Measurements from ENCODE around the gene ZNF611.
"Not testable (repeated sequence)": the region's sequence is repeated elsewhere in the genome, so short reads cannot be mapped to it uniquely, and the experiment has no call there.

Gene ZNF611

DNA sequence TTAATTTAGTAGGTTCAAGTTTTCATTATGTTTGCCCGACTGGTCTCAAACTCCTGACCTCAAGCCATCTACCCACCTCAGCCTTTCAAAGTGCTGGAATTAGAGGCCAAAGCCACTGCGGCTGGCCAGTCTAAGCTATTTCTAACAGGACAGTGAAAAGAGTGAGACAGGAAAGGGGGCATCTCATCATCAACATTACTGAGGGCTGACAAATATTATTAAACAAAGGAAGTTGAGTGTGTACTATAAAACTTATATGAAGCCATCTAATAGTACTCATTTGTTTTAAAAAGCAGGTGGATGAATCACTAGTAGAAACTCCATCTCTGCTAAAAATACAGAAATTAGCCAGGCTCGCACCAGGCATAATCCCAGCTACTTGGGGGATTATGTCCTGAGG is 24.3 kb downstream of the ZNF611 start:
- FAIRE-seq (no peak), DNase-seq (ENCODE audit: insufficient read length) (no peak)
- no peak for TF ChIP-seq POLR2AphosphoS5 (IDR thresholded peaks at IDR 0.05; ENCODE audit: low read depth, low read length)
- no peak for TF ChIP-seq TAF1 (IDR thresholded peaks at IDR 0.05; ENCODE audit: borderline replicate concordance, low read depth, low read length)
- TF ChIP-seq POLR2A (IDR thresholded peaks at IDR 0.05; ENCODE audit: low read depth, low read length), result no peak

DNA sequence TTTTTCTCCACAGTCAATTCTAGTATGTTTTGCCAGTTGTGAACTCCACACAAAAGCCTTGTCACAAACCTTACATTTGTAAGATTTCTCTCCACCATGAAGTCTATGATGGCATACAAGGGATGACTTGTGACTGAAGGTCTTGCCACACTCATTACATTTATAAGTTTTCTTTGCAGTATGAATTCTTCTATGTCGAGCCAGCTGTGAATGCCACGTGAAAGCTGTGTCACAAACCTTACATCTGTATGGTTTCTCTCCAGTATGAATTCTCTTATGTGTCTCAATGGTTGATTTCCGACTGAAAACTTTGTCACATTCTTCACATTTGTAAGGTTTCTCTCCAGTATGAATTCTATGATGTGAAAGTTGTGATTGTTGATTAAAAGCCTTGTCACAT is 29.2 kb downstream of the ZNF611 start:
- FAIRE-seq; DNase-seq (ENCODE audit: insufficient read length): not testable (repeated sequence)

DNA sequence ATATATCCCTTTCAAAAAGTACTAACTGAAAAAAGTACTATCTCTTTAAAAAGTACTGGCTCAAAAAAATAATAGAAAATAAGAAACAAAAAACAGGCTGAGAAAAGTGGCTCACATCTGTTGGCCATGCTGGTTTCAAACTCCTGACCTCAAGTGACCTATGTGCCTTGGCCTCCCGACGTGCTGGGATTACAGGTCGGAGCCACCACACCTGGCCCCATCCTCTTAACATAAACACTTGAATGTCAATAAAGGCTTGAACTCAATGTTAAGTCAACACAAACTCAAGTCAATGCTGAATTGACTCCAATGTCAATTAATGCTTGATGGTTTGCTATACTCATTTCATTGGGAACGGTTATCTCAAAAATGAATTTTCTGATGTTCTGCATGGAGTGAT is 30.9 kb downstream of the ZNF611 start:
- no peak for FAIRE-seq

DNA sequence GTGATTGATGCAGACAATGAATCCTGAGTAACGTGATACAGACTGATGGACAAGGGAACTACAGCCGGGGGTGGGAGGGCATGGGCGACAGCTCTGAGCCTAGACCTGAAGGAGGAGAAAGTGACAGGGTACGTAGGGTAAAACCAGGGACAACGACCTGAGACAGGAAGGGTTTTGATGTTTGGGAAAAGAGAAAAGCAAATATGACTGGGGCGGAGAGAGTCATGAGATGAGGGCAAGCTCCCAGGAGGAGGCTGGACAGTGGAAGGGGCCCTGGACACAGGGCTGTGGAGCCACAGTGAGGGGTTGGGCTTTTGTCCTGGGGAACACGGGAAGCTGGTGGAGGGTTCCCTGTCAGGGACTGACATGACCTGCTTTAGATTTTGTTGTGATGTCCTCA is 34.2 kb downstream of the ZNF611 start:
- DNase-seq (ENCODE audit: insufficient read length) (no peak), FAIRE-seq (no peak)
- no peak for TF ChIP-seq POLR2AphosphoS5 (IDR thresholded peaks at IDR 0.05; ENCODE audit: low read depth, low read length)
- no peak for TF ChIP-seq POLR2A (IDR thresholded peaks at IDR 0.05; ENCODE audit: low read depth, low read length)

More for the DNA sequence above, 30.9 kb downstream of the ZNF611 start:
- TF ChIP-seq TAF1 (IDR thresholded peaks at IDR 0.05; ENCODE audit: borderline replicate concordance, low read depth, low read length), result no peak
- TF ChIP-seq POLR2A (IDR thresholded peaks at IDR 0.05; ENCODE audit: low read depth, low read length), result no peak
- TF ChIP-seq POLR2AphosphoS5 (IDR thresholded peaks at IDR 0.05; ENCODE audit: low read depth, low read length), result no peak
- DNase-seq (ENCODE audit: insufficient read length), result no peak

DNA sequence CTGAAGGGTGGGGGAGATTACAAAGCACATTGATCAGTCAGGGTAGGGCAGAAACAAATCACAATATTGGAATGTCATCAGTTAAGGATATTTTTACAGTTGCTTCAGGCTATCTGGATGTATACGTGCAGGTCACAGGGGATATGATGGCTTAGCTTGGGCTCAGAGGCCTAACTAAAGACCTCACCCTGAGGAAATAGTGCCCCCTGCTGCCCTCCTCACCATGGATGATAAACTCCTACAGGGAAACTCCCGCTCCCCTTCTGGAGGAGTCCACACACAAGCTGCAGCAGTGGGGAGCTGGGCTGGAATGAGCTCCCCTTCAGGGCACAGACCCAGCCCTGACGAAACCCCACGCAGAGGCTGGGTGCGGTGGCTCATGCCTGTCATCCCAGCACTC is 35.3 kb downstream of the ZNF611 start:
- not testable (repeated sequence) for FAIRE-seq; DNase-seq (ENCODE audit: insufficient read length)

DNA sequence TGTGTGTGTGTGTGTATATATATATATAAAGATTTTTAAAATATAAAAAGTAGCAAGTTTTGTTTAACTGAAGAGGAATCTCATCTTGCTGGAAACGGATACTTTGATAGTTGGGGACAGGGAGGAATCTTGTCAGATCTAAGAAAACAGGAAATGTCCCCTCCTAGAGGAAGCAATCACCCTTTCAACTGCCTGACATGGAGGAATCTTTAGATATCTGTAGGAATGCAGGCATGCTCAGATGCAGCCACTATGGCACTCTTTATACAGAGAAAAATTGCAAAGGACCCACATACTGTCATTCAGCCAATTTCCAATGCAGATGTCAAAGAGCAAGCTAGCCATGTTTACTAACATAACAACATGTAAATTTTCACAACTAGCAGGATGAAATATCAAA is 38.8 kb downstream of the ZNF611 start:
- DNase-seq (ENCODE audit: insufficient read length) (no peak), FAIRE-seq (no peak)
- TF ChIP-seq POLR2A (IDR thresholded peaks at IDR 0.05; ENCODE audit: low read depth, low read length) (no peak), TAF1 (IDR thresholded peaks at IDR 0.05; ENCODE audit: borderline replicate concordance, low read depth, low read length) (no peak), POLR2AphosphoS5 (IDR thresholded peaks at IDR 0.05; ENCODE audit: low read depth, low read length) (no peak)

DNA sequence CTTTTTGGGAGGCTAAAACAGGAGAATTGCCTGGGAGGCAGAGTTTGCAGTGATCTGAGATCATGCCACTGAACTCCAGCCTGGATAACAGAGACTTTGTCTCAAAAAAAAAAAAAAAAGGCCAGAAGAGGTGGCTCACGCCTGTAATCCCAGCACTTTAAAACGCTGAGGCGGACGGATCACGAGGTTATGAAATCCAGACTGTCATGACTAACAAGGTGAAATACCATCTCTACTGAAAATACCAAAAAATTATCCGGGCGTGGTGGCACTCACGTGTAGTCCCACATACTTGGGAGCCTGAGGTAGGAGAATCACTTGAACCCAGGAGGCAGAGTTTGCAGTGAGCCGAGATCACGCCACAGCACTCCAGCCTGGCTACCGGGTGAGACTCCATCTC is 39.9 kb downstream of the ZNF611 start:
- DNase-seq (ENCODE audit: insufficient read length), result no peak
- no peak for FAIRE-seq
- TF ChIP-seq POLR2AphosphoS5 (IDR thresholded peaks at IDR 0.05; ENCODE audit: low read depth, low read length) (no peak), POLR2A (IDR thresholded peaks at IDR 0.05; ENCODE audit: low read depth, low read length) (no peak), TAF1 (IDR thresholded peaks at IDR 0.05; ENCODE audit: borderline replicate concordance, low read depth, low read length) (no peak)

DNA sequence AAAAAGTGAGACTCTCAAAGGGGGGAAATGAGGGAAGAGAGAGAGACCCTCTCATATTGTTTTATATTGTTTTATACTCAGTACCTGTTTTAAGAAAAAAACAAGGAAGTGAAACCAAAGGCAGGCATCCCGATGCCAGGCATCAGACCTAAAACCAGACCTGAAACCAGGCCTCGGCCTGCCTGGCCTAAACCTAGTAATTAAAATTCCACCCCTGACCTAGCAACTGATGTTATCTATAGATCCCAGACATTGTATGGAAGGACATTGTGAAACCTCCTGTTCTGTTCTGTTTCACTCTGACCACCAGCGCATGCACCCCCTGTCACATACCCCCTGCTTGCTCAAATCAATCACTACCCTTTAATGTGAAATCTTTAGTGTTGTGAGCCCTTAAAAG is 40.6 kb downstream of the ZNF611 start:
- FAIRE-seq; DNase-seq (ENCODE audit: insufficient read length): not testable (repeated sequence)

DNA sequence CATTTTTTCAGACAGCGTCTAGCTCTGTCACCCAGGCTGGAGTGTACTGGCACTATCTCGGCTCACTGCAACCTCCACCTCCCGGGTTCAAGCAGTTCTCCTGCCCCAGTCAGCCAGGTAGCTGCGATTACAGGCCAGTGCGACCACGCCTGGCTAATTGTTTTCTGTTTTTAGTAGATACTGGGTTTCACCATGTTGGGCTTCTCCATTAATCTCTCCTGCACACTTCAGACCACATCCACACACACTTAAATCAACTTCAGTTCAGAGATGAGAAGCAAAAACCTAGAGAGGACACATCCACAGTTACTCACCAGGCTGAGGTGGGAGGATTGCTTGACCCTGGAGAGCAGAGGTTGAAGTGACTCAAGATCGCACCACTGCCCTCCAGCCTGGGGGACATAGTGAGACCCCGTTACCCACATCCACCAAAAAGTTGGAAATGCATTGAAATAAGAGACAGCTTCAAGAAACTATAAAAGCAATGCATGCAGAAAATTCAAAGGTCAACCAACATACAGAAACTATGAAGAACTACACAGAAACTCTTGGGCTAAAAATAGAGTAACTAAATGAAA is 42.3 kb downstream of the ZNF611 start:
- FAIRE-seq, result no peak
- no peak for TF ChIP-seq TAF1 (IDR thresholded peaks at IDR 0.05; ENCODE audit: borderline replicate concordance, low read depth, low read length)
- TF ChIP-seq POLR2AphosphoS5 (IDR thresholded peaks at IDR 0.05; ENCODE audit: low read depth, low read length), result no peak
- no peak for TF ChIP-seq POLR2A (IDR thresholded peaks at IDR 0.05; ENCODE audit: low read depth, low read length)
- no peak for DNase-seq (ENCODE audit: insufficient read length)

DNA sequence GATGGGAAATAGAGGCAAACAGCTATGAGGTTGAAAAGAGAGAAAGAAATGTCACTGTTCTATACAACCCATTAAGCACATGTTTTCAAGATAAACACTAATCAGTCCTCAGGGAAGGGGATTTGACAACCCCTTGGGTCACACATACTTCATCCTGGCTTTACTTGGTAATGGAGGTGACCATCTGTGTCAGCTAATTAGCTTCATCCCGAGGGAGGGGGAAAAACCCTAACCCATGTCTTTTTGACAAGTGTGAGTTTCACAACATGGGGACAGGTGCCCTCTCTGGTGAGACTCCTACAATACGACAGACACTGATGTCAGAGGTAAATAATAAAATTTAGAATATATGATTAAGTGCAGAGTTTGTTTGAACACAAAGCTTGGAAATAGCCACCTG is 43.1 kb downstream of the ZNF611 start:
- no peak for DNase-seq (ENCODE audit: insufficient read length)
- no peak for FAIRE-seq

DNA sequence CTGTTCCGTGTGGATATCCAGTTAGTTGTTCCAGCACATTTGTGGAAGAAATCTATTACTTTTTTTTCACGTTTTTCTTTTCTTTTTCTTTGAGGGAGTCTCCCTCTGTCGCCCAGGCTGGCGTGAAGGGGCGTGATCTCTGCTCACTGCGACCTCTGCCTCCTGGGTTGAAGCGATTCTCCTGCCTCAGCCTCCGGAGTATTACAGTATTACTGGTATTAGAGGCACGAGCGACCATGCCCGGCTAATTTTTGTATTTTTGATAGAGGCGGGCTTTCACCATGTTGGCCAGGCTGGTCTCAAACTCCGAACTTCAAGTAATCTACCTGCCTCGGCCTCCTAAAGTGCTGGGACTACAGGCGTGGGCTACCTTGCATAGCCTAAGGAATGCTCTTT is 43.6 kb downstream of the ZNF611 start:
- no peak for DNase-seq (ENCODE audit: insufficient read length)
- no peak for FAIRE-seq
- TF ChIP-seq TAF1 (IDR thresholded peaks at IDR 0.05; ENCODE audit: borderline replicate concordance, low read depth, low read length) (no peak), POLR2AphosphoS5 (IDR thresholded peaks at IDR 0.05; ENCODE audit: low read depth, low read length) (no peak), POLR2A (IDR thresholded peaks at IDR 0.05; ENCODE audit: low read depth, low read length) (no peak)

More for the DNA sequence above, 43.1 kb downstream of the ZNF611 start:
- no peak for TF ChIP-seq TAF1 (IDR thresholded peaks at IDR 0.05; ENCODE audit: borderline replicate concordance, low read depth, low read length)

DNA sequence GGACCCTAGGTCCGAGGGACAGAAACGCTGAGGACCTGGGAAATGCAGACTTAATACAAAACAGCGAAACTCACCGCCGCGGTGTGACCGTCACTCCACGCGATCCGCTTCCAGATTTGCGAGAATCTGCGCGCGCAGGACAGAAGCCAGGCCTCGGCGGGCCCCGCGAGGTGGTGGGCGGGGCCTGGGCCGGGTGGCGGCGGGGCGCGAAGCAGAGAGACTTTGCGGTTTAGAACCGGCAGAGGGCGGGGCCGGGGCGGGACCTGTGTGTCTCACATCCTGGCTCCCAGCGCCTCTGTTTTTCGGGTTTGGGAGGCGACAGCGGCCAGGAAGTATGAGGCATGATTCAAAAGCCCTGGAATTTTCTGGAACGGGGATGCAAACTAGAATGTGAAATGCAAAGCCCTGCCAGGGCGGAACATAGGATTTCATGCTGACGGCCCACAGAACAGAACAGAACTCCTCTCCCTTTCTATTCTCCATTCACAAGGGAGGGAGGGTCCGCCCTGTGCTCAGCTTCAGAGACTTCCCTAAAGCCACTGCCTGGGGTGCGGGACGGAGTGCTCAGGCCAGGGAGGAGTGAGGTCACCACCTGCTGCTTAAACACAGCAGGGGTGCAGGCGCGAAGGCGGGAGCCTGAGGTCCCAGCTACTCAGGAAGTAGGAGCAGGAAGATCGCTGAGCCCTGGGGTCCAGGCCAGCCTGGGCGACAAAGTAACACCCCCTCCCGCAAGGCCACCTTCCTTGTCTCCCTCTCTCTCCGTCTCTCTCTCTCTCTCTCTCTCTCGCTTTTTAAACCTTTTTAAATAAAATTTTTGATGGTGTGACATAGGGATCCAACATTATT is 44.3 kb downstream of the ZNF611 start:
- FAIRE-seq, result peak; percentile 73
- TF ChIP-seq POLR2A (IDR thresholded peaks at IDR 0.05; ENCODE audit: low read depth, low read length), result peak; percentile 67; the same call in 1 of the 2 replicates
- TF ChIP-seq POLR2AphosphoS5 (IDR thresholded peaks at IDR 0.05; ENCODE audit: low read depth, low read length), result peak; percentile 61; the same call in 1 of the 2 replicates
- no peak; the same call in 1 of the 2 replicates for TF ChIP-seq TAF1 (IDR thresholded peaks at IDR 0.05; ENCODE audit: borderline replicate concordance, low read depth, low read length)
- DNase-seq (ENCODE audit: insufficient read length), result peak; percentile 72

DNA sequence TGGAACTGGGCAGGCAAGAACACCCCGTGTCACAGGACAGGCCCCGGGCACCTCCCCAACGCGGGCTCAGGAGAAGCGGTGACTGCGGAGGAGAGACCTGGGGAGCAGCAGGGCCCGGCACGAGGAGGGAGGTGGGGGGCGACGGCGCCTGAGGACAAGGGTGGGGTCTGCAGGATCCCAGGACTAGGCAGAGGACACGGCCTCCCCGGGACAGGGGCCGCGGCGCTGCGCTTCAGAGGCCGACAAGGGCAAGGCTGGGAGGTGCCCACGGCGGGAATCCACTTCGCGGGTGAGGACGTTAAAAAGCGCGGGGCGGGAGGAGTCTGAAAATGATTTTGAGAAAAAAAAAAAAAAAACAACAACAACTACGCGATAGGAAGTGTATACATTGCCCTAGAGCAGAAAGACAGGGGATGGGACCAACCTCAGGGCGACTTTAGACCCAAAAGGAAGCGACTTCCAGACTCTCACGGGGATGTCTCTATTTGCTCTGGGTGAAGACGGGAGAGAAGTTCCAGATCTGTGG is 44.9 kb downstream of the ZNF611 start:
- DNase-seq (ENCODE audit: insufficient read length), result peak; percentile 23
- TF ChIP-seq POLR2AphosphoS5 (IDR thresholded peaks at IDR 0.05; ENCODE audit: low read depth, low read length) (no peak), POLR2A (IDR thresholded peaks at IDR 0.05; ENCODE audit: low read depth, low read length) (no peak)
- no peak for FAIRE-seq

DNA sequence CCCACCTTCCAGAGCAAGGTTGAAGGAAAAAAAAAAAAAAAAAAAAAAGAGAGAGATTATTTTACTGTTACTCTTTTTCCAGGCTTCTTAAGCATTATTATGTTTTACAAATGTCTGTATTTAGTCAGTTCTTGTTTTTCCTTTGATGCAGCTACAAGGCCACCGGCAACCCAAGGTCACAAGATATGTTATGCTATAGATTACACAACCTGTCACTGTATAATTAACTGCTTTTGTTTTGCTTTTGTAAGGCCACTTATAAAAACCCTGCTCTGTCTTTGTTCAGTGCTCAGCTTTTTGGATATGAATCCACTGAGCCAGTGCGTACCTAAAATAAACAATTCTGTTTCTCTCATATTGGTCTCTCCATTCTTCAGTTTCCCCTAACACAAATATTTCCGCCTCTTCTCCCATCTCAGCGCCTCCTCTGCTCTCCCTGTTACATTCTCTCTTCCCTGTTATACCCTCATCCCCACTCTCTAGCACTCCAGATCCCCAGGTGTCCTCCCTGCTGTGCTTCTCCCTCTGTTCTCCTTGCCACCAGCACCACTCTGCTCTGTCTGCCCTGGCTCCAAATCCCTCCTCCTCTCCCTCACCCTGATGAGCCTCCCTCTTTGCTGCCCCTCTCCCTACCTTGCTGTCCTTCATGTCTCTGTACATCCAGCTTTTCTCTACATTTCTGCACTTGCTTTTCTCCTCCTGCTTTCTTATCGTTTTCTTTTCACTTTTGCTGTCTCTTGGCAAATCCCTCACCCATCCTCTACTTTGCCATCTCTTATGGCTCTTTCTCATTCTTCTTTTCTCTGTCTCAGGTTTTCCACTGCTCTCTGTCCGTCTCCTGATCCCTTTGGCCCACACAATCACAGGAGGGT is 45.7 kb downstream of the ZNF611 start:
- peak; percentile 71 for FAIRE-seq
- DNase-seq (ENCODE audit: insufficient read length), result not testable (repeated sequence)

All from GM12892 (cell line).